HG02884 (cell line): ENCODE data around the gene KDM6A.
A peak's percentile ranks its signal among the peaks of the same experiment; 100 is the strongest.
"Not testable (repeated sequence)": the region's sequence is repeated elsewhere in the genome, so short reads cannot be mapped to it uniquely, and the experiment has no call there.

Experiments used
- ATAC-seq: cut with Tn5 transposase; IDR thresholded peaks from one replicate; pipeline ENCODE4 v1.9.1; 2021; ENCODE audit warnings: mild to moderate bottlenecking, moderate library complexity; ENCODE audit not compliant: unreplicated experiment

KDM6A gene

GRCh38 chrX:44872821-44873414 lies at the start of gene KDM6A:
TSS of gene KDM6A (plus strand) at chrX:44873188. CDS start at chrX:44873552, 364 bp downstream.
- peak; percentile 88 for ATAC-seq

GRCh38 chrX:44823193-44823592 lies 49.8 kb upstream of the KDM6A start:
- not testable (repeated sequence) for ATAC-seq

- no peak for ATAC-seq
These were observed 44.9 kb upstream of the KDM6A start for GRCh38 chrX:44828008-44828605.

- ATAC-seq = no peak
These were observed 43.2 kb upstream of the KDM6A start for GRCh38 chrX:44829832-44830231.

- no peak for ATAC-seq
These were observed 30.3 kb upstream of the KDM6A start for GRCh38 chrX:44842550-44843317.

- no peak for ATAC-seq
These were observed 29.7 kb upstream of the KDM6A start for GRCh38 chrX:44843318-44843702.

GRCh38 chrX:44843753-44844152 lies 29.2 kb upstream of the KDM6A start, which contains the start of gene DUSP21:
TSS of gene DUSP21 (plus strand) at chrX:44844021. CDS start at chrX:44844133, 112 bp downstream.
- ATAC-seq = no peak

- ATAC-seq = no peak
These were observed 28.8 kb upstream of the KDM6A start for GRCh38 chrX:44844204-44844603.

GRCh38 chrX:44850891-44851290 lies 22.1 kb upstream of the KDM6A start:
- ATAC-seq = not testable (repeated sequence)

GRCh38 chrX:44871114-44871645 lies 1.8 kb upstream of the KDM6A start:
- ATAC-seq = no peak

- peak; percentile 12 for ATAC-seq
These were observed 812 bp upstream of the KDM6A start for GRCh38 chrX:44871931-44872820.

- ATAC-seq = no peak
These were observed 658 bp downstream of the KDM6A start for GRCh38 chrX:44873415-44874276.

GRCh38 chrX:44874420-44875184 lies 1.6 kb downstream of the KDM6A start:
- no peak for ATAC-seq

GRCh38 chrX:44875185-44875489 lies 2.1 kb downstream of the KDM6A start:
- no peak for ATAC-seq

GRCh38 chrX:44876086-44876485 lies 3.1 kb downstream of the KDM6A start:
- ATAC-seq = no peak

- ATAC-seq = no peak
These were observed 3.8 kb downstream of the KDM6A start for GRCh38 chrX:44876767-44877166.

- no peak for ATAC-seq
These were observed 5.8 kb downstream of the KDM6A start for GRCh38 chrX:44878780-44879179.

- ATAC-seq = no peak
These were observed 8.6 kb downstream of the KDM6A start for GRCh38 chrX:44881549-44881948.

- no peak for ATAC-seq
These were observed 9.6 kb downstream of the KDM6A start for GRCh38 chrX:44882635-44883034.
